Neural cell (in vitro differentiated cells): ENCODE data around the gene CIBAR2. TPM values are rescaled to one million over a fixed set of nuclear protein-coding genes. Genes with fewer than 3 reads are reported as not detected.

ENCODE experiments used
- H2AFZ ChIP-seq: fragments of 200-600, 300-800 bp; sonication (generic), shearing (Covaris generic); 2 replicates; pipeline ENCODE4 v1.6.0; 2014; ENCODE audit warnings: low read depth, mild to moderate bottlenecking, antibody characterized with exemption, low read length, moderate library complexity
- H3F3A ChIP-seq: fragments of 200-600 bp; shearing (Covaris generic); 2 replicates; pipeline ENCODE4 v1.6.1; 2016; ENCODE audit warnings: mild to moderate bottlenecking, moderate library complexity, mixed read lengths, antibody characterized with exemption, low read length; ENCODE audit not compliant: insufficient read depth, poor library complexity, severe bottlenecking
- H3K27ac ChIP-seq: fragments of 200-600, 300-800 bp; sonication (generic), shearing (Covaris generic); 2 replicates; pipeline ENCODE4 v1.5.1; 2014; ENCODE audit warnings: mild to moderate bottlenecking, low read length, moderate library complexity
- H3K27me3 ChIP-seq: fragments of 300-800, 200-600 bp; sonication (generic), shearing (Covaris generic); 2 replicates; pipeline ENCODE4 v1.6.0; 2014; ENCODE audit warnings: mild to moderate bottlenecking, low read depth, low read length, moderate library complexity; ENCODE audit not compliant: insufficient read depth
- H3K36me3 ChIP-seq: fragments of 300-800, 200-600 bp; sonication (generic), shearing (Covaris generic); 2 replicates; pipeline ENCODE4 v1.5.1; 2014; ENCODE audit warnings: mild to moderate bottlenecking, antibody characterized with exemption, low read length, moderate library complexity; ENCODE audit not compliant: insufficient read depth
- H3K4me2 ChIP-seq: fragments of 300-800, 200-600 bp; sonication (generic), shearing (Covaris generic); 2 replicates; pipeline ENCODE4 v1.6.0; 2014; ENCODE audit warnings: mild to moderate bottlenecking, low read length
- H3K4me3 ChIP-seq: fragments of 300-800, 200-600 bp; sonication (generic), shearing (Covaris generic); 2 replicates; pipeline ENCODE4 v1.5.1; 2014; ENCODE audit warnings: mild to moderate bottlenecking, low read length, moderate library complexity
- H3K79me2 ChIP-seq: fragments of 200-600 bp; shearing (Covaris generic); replicated peaks from 2 replicates; pipeline ENCODE4 v1.6.0; 2014; ENCODE audit warnings: mild to moderate bottlenecking, low read length, moderate library complexity; ENCODE audit not compliant: insufficient read depth
- H3K9ac ChIP-seq: fragments of 300-800, 200-600 bp; sonication (generic), shearing (Covaris generic); 2 replicates; pipeline ENCODE4 v1.6.1; 2016; ENCODE audit warnings: mild to moderate bottlenecking, low read length, mixed read lengths
- H3K9me2 ChIP-seq: fragments of 200-600 bp; shearing (Covaris generic); 2 replicates; pipeline ENCODE4 v1.6.1; 2016; ENCODE audit warnings: mild to moderate bottlenecking, low read length, mixed read lengths; ENCODE audit not compliant: insufficient read depth
- H3K9me3 ChIP-seq: fragments of 200-600, 300-800 bp; sonication (generic), shearing (Covaris generic); 2 replicates; pipeline ENCODE4 v1.6.1; 2016; ENCODE audit warnings: mild to moderate bottlenecking, mixed run types, low read length, moderate library complexity, mixed read lengths
- H4K20me1 ChIP-seq: fragments of 200-600 bp; shearing (Covaris generic); 2 replicates; pipeline ENCODE4 v1.6.1; 2016; ENCODE audit warnings: mild to moderate bottlenecking, mixed run types; ENCODE audit not compliant: insufficient read depth
- EP300 ChIP-seq: fragments of 450-650 bp; conservative IDR thresholded peaks from 2 replicates; pipeline ENCODE4 v1.6.1; 2014; ENCODE audit warnings: antibody characterized with exemption, mild to moderate bottlenecking, moderate library complexity; ENCODE audit not compliant: poor library complexity, severe bottlenecking
- EZH2 ChIP-seq: fragments of 200-600, 300-800 bp; shearing (Covaris generic), sonication (generic); IDR thresholded peaks from 2 replicates; pipeline ENCODE4 v1.6.1; 2014; ENCODE audit warnings: antibody characterized with exemption, low read length, borderline replicate concordance, mild to moderate bottlenecking; ENCODE audit not compliant: insufficient read depth, poor library complexity, severe bottlenecking
- MXI1 ChIP-seq: fragments of 450-650 bp; conservative IDR thresholded peaks from 2 replicates; pipeline ENCODE4 v1.6.1; 2014; ENCODE audit warnings: antibody characterized with exemption, mild to moderate bottlenecking; ENCODE audit not compliant: poor library complexity, severe bottlenecking
- POLR2AphosphoS5 ChIP-seq: IDR thresholded peaks from 2 replicates; pipeline ENCODE4 v1.6.1; 2012
- RAD21 ChIP-seq: fragments of 450-650 bp; conservative IDR thresholded peaks from 2 replicates; pipeline ENCODE4 v1.6.1; 2014; ENCODE audit warnings: antibody characterized with exemption, mild to moderate bottlenecking, moderate library complexity
- REST ChIP-seq: IDR thresholded peaks from 2 replicates; pipeline ENCODE4 v1.6.1; 2012; ENCODE audit warnings: borderline replicate concordance
- SMC3 ChIP-seq: fragments of 450-650 bp; conservative IDR thresholded peaks from 2 replicates; pipeline ENCODE4 v1.6.1; 2014; ENCODE audit warnings: antibody characterized with exemption, mild to moderate bottlenecking, moderate library complexity; ENCODE audit not compliant: poor library complexity
- TAF1 ChIP-seq: IDR thresholded peaks from 2 replicates; pipeline ENCODE4 v1.6.1; 2012; ENCODE audit warnings: low read depth
- polyA plus RNA-seq: library from polyadenylated mRNA; depleted of rRNA; stranded (reverse); fragments of >200 nt; gene quantifications from 2 replicates; pipeline ENCODE4 v1.2.3, GENCODE V29; 2014
- TF ChIP-seq, protein P1 (sequence below): fragments of 450-650 bp; IDR thresholded peaks from 2 replicates; pipeline ENCODE4 v1.5.1; 2014; ENCODE audit warnings: antibody characterized with exemption, mild to moderate bottlenecking, moderate library complexity; ENCODE audit not compliant: poor library complexity, severe bottlenecking

Gene CIBAR2
- polyA plus RNA-seq, 1 donor from 2014 or later, result not detected

- H3K4me3 ChIP-seq, result no peak overlapping the region
- no peaks in the 10 kb centered on the region for H3K9me2 ChIP-seq
- H3K27ac ChIP-seq, result no peak overlapping the region
- no peak overlapping the region for H3K9ac ChIP-seq
- no peaks in the 10 kb centered on the region for H4K20me1 ChIP-seq
- no peaks in the 10 kb centered on the region for H3F3A ChIP-seq
- no peaks in the 10 kb centered on the region for H3K79me2 ChIP-seq
- H3K4me2 ChIP-seq, result no peak overlapping the region
- no peak overlapping the region for H2AFZ ChIP-seq
- H3K9me3 ChIP-seq, result no peaks in the 10 kb centered on the region
- no peaks in the 10 kb centered on the region for H3K36me3 ChIP-seq
- TF ChIP-seq SMC3 (no peak), MXI1 (no peak), RAD21 (no peak), EZH2 (no peak), POLR2AphosphoS5 (no peak), TAF1 (no peak), REST (no peak), EP300 (no peak)
- TF ChIP-seq, protein P1, sequence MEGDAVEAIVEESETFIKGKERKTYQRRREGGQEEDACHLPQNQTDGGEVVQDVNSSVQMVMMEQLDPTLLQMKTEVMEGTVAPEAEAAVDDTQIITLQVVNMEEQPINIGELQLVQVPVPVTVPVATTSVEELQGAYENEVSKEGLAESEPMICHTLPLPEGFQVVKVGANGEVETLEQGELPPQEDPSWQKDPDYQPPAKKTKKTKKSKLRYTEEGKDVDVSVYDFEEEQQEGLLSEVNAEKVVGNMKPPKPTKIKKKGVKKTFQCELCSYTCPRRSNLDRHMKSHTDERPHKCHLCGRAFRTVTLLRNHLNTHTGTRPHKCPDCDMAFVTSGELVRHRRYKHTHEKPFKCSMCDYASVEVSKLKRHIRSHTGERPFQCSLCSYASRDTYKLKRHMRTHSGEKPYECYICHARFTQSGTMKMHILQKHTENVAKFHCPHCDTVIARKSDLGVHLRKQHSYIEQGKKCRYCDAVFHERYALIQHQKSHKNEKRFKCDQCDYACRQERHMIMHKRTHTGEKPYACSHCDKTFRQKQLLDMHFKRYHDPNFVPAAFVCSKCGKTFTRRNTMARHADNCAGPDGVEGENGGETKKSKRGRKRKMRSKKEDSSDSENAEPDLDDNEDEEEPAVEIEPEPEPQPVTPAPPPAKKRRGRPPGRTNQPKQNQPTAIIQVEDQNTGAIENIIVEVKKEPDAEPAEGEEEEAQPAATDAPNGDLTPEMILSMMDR, result no peak
- no peaks in the 10 kb centered on the region for H3K27me3 ChIP-seq
Observed at GRCh38 chr16:85157372-85157771, 45.1 kb upstream of the CIBAR2 start.

GRCh38 chr16:85156869-85157268 lies 44.6 kb upstream of the CIBAR2 start:
- H3K27me3 ChIP-seq, result no peaks in the 10 kb centered on the region
- no peaks in the 10 kb centered on the region for H3K9me3 ChIP-seq
- TF ChIP-seq EZH2, result no peak
- TF ChIP-seq RAD21, result no peak
- TF ChIP-seq MXI1, result no peak
- no peak for TF ChIP-seq TAF1
- no peak for TF ChIP-seq SMC3
- TF ChIP-seq, protein P1, result no peak
- TF ChIP-seq EP300, result no peak
- no peak for TF ChIP-seq REST
- TF ChIP-seq POLR2AphosphoS5, result no peak
- no peak overlapping the region for H3K9ac ChIP-seq
- H3K27ac ChIP-seq, result no peak overlapping the region
- no peaks in the 10 kb centered on the region for H3K36me3 ChIP-seq
- no peaks in the 10 kb centered on the region for H4K20me1 ChIP-seq
- no peak overlapping the region for H2AFZ ChIP-seq
- no peaks in the 10 kb centered on the region for H3K9me2 ChIP-seq
- H3K4me2 ChIP-seq, result no peak overlapping the region
- H3K4me3 ChIP-seq, result no peak overlapping the region
- H3F3A ChIP-seq, result no peaks in the 10 kb centered on the region
- no peaks in the 10 kb centered on the region for H3K79me2 ChIP-seq
